ENCODE data around the gene RGS18. TPM values are rescaled to one million over a fixed set of nuclear protein-coding genes. Genes with fewer than 3 reads are reported as not detected.
"Not testable (repeated sequence)": the region's sequence is repeated elsewhere in the genome, so short reads cannot be mapped to it uniquely, and the experiment has no call there.

The RGS18 gene
- polyA plus RNA-seq, 3 donors, result 43.7 to 57.0 (median 49.0) TPM

DNA sequence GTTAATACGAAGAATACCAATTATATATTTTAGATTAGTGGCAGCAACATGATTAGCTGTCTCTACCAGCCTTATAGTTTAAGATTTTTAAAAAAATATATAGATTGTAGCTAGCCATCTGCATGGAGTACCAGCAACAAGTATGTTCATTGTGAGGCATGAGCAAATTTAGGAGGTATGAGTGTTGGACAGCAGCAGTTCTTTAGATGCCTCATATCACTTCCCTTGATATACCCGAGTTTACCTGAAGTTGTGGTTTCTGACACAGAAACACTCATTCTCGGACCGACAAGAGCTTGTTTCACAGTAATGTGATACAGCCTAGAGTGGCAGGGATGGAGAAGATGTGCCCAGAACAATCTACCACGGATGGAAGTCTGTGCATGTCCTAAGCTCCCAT, 69.1 kb downstream of the RGS18 start:
- H3K9me3 ChIP-seq (replicated peaks in 1 of 2; ENCODE audit: control insufficient read depth in 1 of 2, insufficient read depth in 1 of 2, low read length in 2 of 2), result no peaks in the 10 kb centered on the region
- no peak overlapping the region for H2AFZ ChIP-seq (ENCODE audit: insufficient read depth, low read depth, low read length, poor library complexity, severe bottlenecking)
- no peak overlapping the region for H3K4me2 ChIP-seq (replicated peaks; ENCODE audit: extremely low read depth, low read length, poor library complexity, severe bottlenecking)
- H3K79me2 ChIP-seq (ENCODE audit: insufficient read depth, low read length), result no peaks in the 10 kb centered on the region
- Mint-ChIP-seq H3K27ac (no peak overlapping the region), H3K36me3 (peaks cover 0 to 3% of the 10 kb centered on the region in 2 donors), H3K9me3 (peaks cover 4 to 13% (median 8%) of the 10 kb centered on the region in 7 donors), H3K4me3 (no peak overlapping the region), H3K27me3 (ENCODE audit: low read depth in 3 of 3) (no peaks in the 10 kb centered on the region), H3K4me1 (peaks cover 11% of the 10 kb centered on the region)
- no peaks in the 10 kb centered on the region for H3K27me3 ChIP-seq (ENCODE audit: control insufficient read depth in 2 of 2, insufficient read depth in 2 of 2, low read length in 2 of 2)
- no peak overlapping the region for H3K9ac ChIP-seq (ENCODE audit: insufficient read depth, low read length, poor library complexity, severe bottlenecking)
- peaks cover 8 to 11% of the 10 kb centered on the region in 2 donors for H3K4me1 ChIP-seq (ENCODE audit: control insufficient read depth in 1 of 2, insufficient read depth in 2 of 2, low read length in 2 of 2)
- no peak overlapping the region for H3K27ac ChIP-seq (ENCODE audit: low read depth in 1 of 2, low read length in 2 of 2)
- intact Hi-C loops (cut with micrococcal nuclease), result no loop called here
- no peaks in the 10 kb centered on the region for H4K20me1 ChIP-seq (ENCODE audit: insufficient read depth, low read length)
- TF ChIP-seq, protein P1, sequence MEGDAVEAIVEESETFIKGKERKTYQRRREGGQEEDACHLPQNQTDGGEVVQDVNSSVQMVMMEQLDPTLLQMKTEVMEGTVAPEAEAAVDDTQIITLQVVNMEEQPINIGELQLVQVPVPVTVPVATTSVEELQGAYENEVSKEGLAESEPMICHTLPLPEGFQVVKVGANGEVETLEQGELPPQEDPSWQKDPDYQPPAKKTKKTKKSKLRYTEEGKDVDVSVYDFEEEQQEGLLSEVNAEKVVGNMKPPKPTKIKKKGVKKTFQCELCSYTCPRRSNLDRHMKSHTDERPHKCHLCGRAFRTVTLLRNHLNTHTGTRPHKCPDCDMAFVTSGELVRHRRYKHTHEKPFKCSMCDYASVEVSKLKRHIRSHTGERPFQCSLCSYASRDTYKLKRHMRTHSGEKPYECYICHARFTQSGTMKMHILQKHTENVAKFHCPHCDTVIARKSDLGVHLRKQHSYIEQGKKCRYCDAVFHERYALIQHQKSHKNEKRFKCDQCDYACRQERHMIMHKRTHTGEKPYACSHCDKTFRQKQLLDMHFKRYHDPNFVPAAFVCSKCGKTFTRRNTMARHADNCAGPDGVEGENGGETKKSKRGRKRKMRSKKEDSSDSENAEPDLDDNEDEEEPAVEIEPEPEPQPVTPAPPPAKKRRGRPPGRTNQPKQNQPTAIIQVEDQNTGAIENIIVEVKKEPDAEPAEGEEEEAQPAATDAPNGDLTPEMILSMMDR (IDR thresholded peaks at IDR 0.05), result no peak
- WGBS (ENCODE audit: insufficient coverage), result 80% methylated on average over 1 of the region's 5 CpGs
- no peaks in the 10 kb centered on the region for H3K36me3 ChIP-seq (replicated peaks in 1 of 2; ENCODE audit: control insufficient read depth in 1 of 2, insufficient read depth in 2 of 2, low read length in 2 of 2)
- no peak for DNase-seq
- H3K4me3 ChIP-seq (replicated peaks in 1 of 3; ENCODE audit: low read depth in 2 of 3, low read length in 3 of 3), result no peak overlapping the region

DNA sequence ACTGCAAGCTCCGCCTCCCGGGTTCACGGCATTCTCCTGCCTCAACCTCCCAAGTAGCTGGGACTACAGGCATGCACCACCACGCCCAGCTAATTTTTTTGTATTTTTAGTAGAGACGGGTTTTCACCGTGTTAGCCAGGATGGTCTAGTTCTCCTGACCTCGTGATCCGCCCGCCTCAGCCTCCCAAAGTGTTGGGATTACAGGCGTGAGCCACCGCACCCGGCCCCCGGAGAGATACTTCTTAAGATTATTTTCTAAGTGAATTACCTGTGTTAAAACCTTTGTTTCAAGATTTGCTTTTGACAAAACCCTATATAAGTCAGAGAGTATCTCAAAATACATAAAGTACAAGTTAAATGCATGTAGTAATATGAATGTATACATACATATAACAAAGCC, 69.7 kb downstream of the RGS18 start:
- H3K79me2 ChIP-seq (ENCODE audit: insufficient read depth, low read length); H3K27me3 ChIP-seq (ENCODE audit: control insufficient read depth in 2 of 2, insufficient read depth in 2 of 2, low read length in 2 of 2): not testable (repeated sequence)

More for the DNA sequence above, 69.7 kb downstream of the RGS18 start:
- H3K9me3 ChIP-seq (replicated peaks in 1 of 2; ENCODE audit: control insufficient read depth in 1 of 2, insufficient read depth in 1 of 2, low read length in 2 of 2); DNase-seq; H2AFZ ChIP-seq (ENCODE audit: insufficient read depth, low read depth, low read length, poor library complexity, severe bottlenecking); H3K27me3 Mint-ChIP-seq (ENCODE audit: low read depth in 3 of 3); H3K36me3 Mint-ChIP-seq; H3K27ac ChIP-seq (ENCODE audit: low read depth in 1 of 2, low read length in 2 of 2); H3K4me3 Mint-ChIP-seq; H3K9ac ChIP-seq (ENCODE audit: insufficient read depth, low read length, poor library complexity, severe bottlenecking); H3K27ac Mint-ChIP-seq; H3K4me3 ChIP-seq (replicated peaks in 1 of 3; ENCODE audit: low read depth in 2 of 3, low read length in 3 of 3); H3K4me2 ChIP-seq (replicated peaks; ENCODE audit: extremely low read depth, low read length, poor library complexity, severe bottlenecking); H3K36me3 ChIP-seq (replicated peaks in 1 of 2; ENCODE audit: control insufficient read depth in 1 of 2, insufficient read depth in 2 of 2, low read length in 2 of 2); intact Hi-C loops (cut with micrococcal nuclease); H4K20me1 ChIP-seq (ENCODE audit: insufficient read depth, low read length): not testable (repeated sequence)
- H3K4me1 Mint-ChIP-seq, result peaks cover 11% of the 10 kb centered on the region
- 97% methylated on average over 5 of the region's 13 CpGs for WGBS (ENCODE audit: insufficient coverage)
- peaks cover 3 to 13% (median 8%) of the 10 kb centered on the region in 7 donors for H3K9me3 Mint-ChIP-seq
- H3K4me1 ChIP-seq (ENCODE audit: control insufficient read depth in 1 of 2, insufficient read depth in 2 of 2, low read length in 2 of 2), result peaks cover 8 to 11% of the 10 kb centered on the region in 2 donors
